OCI-LY1 (cell line): ENCODE results near the gene HHEX.

ENCODE experiments used
- H2AFZ ChIP-seq: fragments of 200-600 bp; sonication (generic), shearing (Covaris generic); 2 replicates; pipeline ENCODE4 v1.6.0; 2014; ENCODE audit warnings: antibody characterized with exemption, mild to moderate bottlenecking, low read length
- H3F3A ChIP-seq: fragments of 200-600 bp; sonication (generic), shearing (Covaris generic); 2 replicates; pipeline ENCODE4 v1.6.0; 2014; ENCODE audit warnings: mild to moderate bottlenecking, antibody characterized with exemption, low read length, moderate library complexity; ENCODE audit not compliant: insufficient read depth
- H3K27ac ChIP-seq: fragments of 200-600 bp; sonication (generic); 2 replicates; pipeline ENCODE4 v1.5.1; 2014; ENCODE audit warnings: low read length, mixed run types, mild to moderate bottlenecking, low read depth; ENCODE audit not compliant: poor library complexity, severe bottlenecking
- H3K27me3 ChIP-seq: fragments of 200-600 bp; sonication (generic); 2 replicates; pipeline ENCODE4 v1.6.0; 2014; ENCODE audit warnings: antibody characterized with exemption, mild to moderate bottlenecking, low read length, moderate library complexity; ENCODE audit not compliant: insufficient read depth
- H3K36me3 ChIP-seq: fragments of 200-600 bp; sonication (generic); 2 replicates; pipeline ENCODE4 v1.6.1; 2014; ENCODE audit warnings: mild to moderate bottlenecking, antibody characterized with exemption, low read length, moderate library complexity, mixed read lengths; ENCODE audit not compliant: insufficient read depth
- H3K4me1 ChIP-seq: fragments of 200-600 bp; sonication (generic); 2 replicates; pipeline ENCODE4 v1.5.1; 2014; ENCODE audit warnings: mild to moderate bottlenecking, low read length, moderate library complexity; ENCODE audit not compliant: insufficient read depth, severe bottlenecking
- H3K4me2 ChIP-seq: fragments of 200-600 bp; sonication (generic), shearing (Covaris generic); 2 replicates; pipeline ENCODE4 v1.6.1; 2014; ENCODE audit warnings: low read length
- H3K4me3 ChIP-seq: fragments of 200-600 bp; sonication (generic); 2 replicates; pipeline ENCODE4 v1.5.1; 2014; ENCODE audit warnings: low read length, low read depth, mild to moderate bottlenecking, mixed read lengths; ENCODE audit not compliant: poor library complexity, severe bottlenecking
- H3K79me2 ChIP-seq: fragments of 200-600 bp; shearing (Covaris generic); 2 replicates; pipeline ENCODE4 v1.6.1; 2016; ENCODE audit warnings: mixed run types, low read length, mixed read lengths; ENCODE audit not compliant: insufficient read depth
- H3K9ac ChIP-seq: fragments of 200-600 bp; sonication (generic), shearing (Covaris generic); 2 replicates; pipeline ENCODE4 v1.6.1; 2014; ENCODE audit warnings: mild to moderate bottlenecking, low read length, mixed read lengths
- H3K9me2 ChIP-seq: fragments of 200-600 bp; sonication (generic), shearing (Covaris generic); 2 replicates; pipeline ENCODE4 v1.6.1; 2014; ENCODE audit warnings: low read depth, mild to moderate bottlenecking, low read length, mixed read lengths
- H3K9me3 ChIP-seq: fragments of 200-600 bp; shearing (Covaris generic); 2 replicates; pipeline ENCODE4 v1.6.1; 2014; ENCODE audit warnings: low read length, mixed read lengths
- H4K20me1 ChIP-seq: fragments of 200-600 bp; sonication (generic), shearing (Covaris generic); 2 replicates; pipeline ENCODE4 v1.6.0; 2016; ENCODE audit warnings: mild to moderate bottlenecking, low read length; ENCODE audit not compliant: insufficient read depth
- CTCF ChIP-seq: fragments of 200-600 bp; sonication (generic), shearing (Covaris generic); IDR thresholded peaks from 2 replicates; pipeline ENCODE4 v1.5.1; 2017; ENCODE audit warnings: mild to moderate bottlenecking, antibody characterized with exemption, low read length, moderate library complexity, mixed read lengths
- EZH2 ChIP-seq: fragments of 200-600 bp; sonication (generic), shearing (Covaris generic); IDR thresholded peaks from 2 replicates; pipeline ENCODE4 v1.8.0; 2017; ENCODE audit warnings: borderline replicate concordance, mixed run types, mild to moderate bottlenecking, antibody characterized with exemption, low read length, moderate library complexity, mixed read lengths

Gene HHEX

GRCh38 chr10:92667078-92667477 is 22.7 kb upstream of the HHEX start:
- Histone ChIP-seq H3K4me2 (no peak overlapping the region), H3K9ac (no peak overlapping the region), H3K27me3 (no peaks in the 10 kb centered on the region), H3K9me2 (no peaks in the 10 kb centered on the region), H3K4me3 (no peak overlapping the region), H3K36me3 (no peaks in the 10 kb centered on the region), H3K9me3 (0 out of 2 replicates have a peak, but pooled peaks cover 3% of the 10 kb centered on the region), H3K79me2 (no peaks in the 10 kb centered on the region), H4K20me1 (no peaks in the 10 kb centered on the region), H3K27ac (no peak overlapping the region), H3F3A (no peaks in the 10 kb centered on the region), H2AFZ (no peak overlapping the region), H3K4me1 (no peaks in the 10 kb centered on the region)
- TF ChIP-seq EZH2 (no peak), CTCF (no peak)

GRCh38 chr10:92677708-92678107 is 12.0 kb upstream of the HHEX start:
- H3K4me3 ChIP-seq = no peak overlapping the region
- no peaks in the 10 kb centered on the region for H3K27me3 ChIP-seq
- no peaks in the 10 kb centered on the region for H4K20me1 ChIP-seq
- H3K9me3 ChIP-seq = no peaks in the 10 kb centered on the region
- no peaks in the 10 kb centered on the region for H3K79me2 ChIP-seq
- H3F3A ChIP-seq = no peaks in the 10 kb centered on the region
- no peak overlapping the region for H2AFZ ChIP-seq
- H3K36me3 ChIP-seq = no peaks in the 10 kb centered on the region
- no peak overlapping the region for H3K27ac ChIP-seq
- no peak overlapping the region for H3K4me2 ChIP-seq
- no peaks in the 10 kb centered on the region for H3K9me2 ChIP-seq
- H3K4me1 ChIP-seq = no peaks in the 10 kb centered on the region
- TF ChIP-seq EZH2 = no peak
- no peak for TF ChIP-seq CTCF
- H3K9ac ChIP-seq = no peak overlapping the region

GRCh38 chr10:92678206-92678605 is 11.5 kb upstream of the HHEX start:
- H2AFZ ChIP-seq = no peak overlapping the region
- no peaks in the 10 kb centered on the region for H3F3A ChIP-seq
- H3K4me3 ChIP-seq = no peak overlapping the region
- no peaks in the 10 kb centered on the region for H3K36me3 ChIP-seq
- H3K9ac ChIP-seq = no peak overlapping the region
- TF ChIP-seq CTCF (no peak), EZH2 (no peak)
- no peak overlapping the region for H3K27ac ChIP-seq
- H4K20me1 ChIP-seq = no peaks in the 10 kb centered on the region
- H3K9me2 ChIP-seq = no peaks in the 10 kb centered on the region
- H3K4me1 ChIP-seq = no peaks in the 10 kb centered on the region
- H3K4me2 ChIP-seq = no peak overlapping the region
- H3K9me3 ChIP-seq = no peaks in the 10 kb centered on the region
- H3K79me2 ChIP-seq = no peaks in the 10 kb centered on the region
- H3K27me3 ChIP-seq = no peaks in the 10 kb centered on the region
